OCI-LY1 (cell line): ENCODE measurements around the gene NOP16.

Experiments used
- H2AFZ ChIP-seq: fragments of 200-600 bp; sonication (generic), shearing (Covaris generic); 2 replicates; pipeline ENCODE4 v1.6.0; 2014; ENCODE audit warnings: antibody characterized with exemption, mild to moderate bottlenecking, low read length
- H3F3A ChIP-seq: fragments of 200-600 bp; sonication (generic), shearing (Covaris generic); 2 replicates; pipeline ENCODE4 v1.6.0; 2014; ENCODE audit warnings: mild to moderate bottlenecking, antibody characterized with exemption, low read length, moderate library complexity; ENCODE audit not compliant: insufficient read depth
- H3K27ac ChIP-seq: fragments of 200-600 bp; sonication (generic); 2 replicates; pipeline ENCODE4 v1.5.1; 2014; ENCODE audit warnings: low read length, mixed run types, mild to moderate bottlenecking, low read depth; ENCODE audit not compliant: poor library complexity, severe bottlenecking
- H3K27me3 ChIP-seq: fragments of 200-600 bp; sonication (generic); 2 replicates; pipeline ENCODE4 v1.6.0; 2014; ENCODE audit warnings: antibody characterized with exemption, mild to moderate bottlenecking, low read length, moderate library complexity; ENCODE audit not compliant: insufficient read depth
- H3K36me3 ChIP-seq: fragments of 200-600 bp; sonication (generic); 2 replicates; pipeline ENCODE4 v1.6.1; 2014; ENCODE audit warnings: mild to moderate bottlenecking, antibody characterized with exemption, low read length, moderate library complexity, mixed read lengths; ENCODE audit not compliant: insufficient read depth
- H3K4me1 ChIP-seq: fragments of 200-600 bp; sonication (generic); 2 replicates; pipeline ENCODE4 v1.5.1; 2014; ENCODE audit warnings: mild to moderate bottlenecking, low read length, moderate library complexity; ENCODE audit not compliant: insufficient read depth, severe bottlenecking
- H3K4me2 ChIP-seq: fragments of 200-600 bp; sonication (generic), shearing (Covaris generic); 2 replicates; pipeline ENCODE4 v1.6.1; 2014; ENCODE audit warnings: low read length
- H3K4me3 ChIP-seq: fragments of 200-600 bp; sonication (generic); 2 replicates; pipeline ENCODE4 v1.5.1; 2014; ENCODE audit warnings: low read length, low read depth, mild to moderate bottlenecking, mixed read lengths; ENCODE audit not compliant: poor library complexity, severe bottlenecking
- H3K79me2 ChIP-seq: fragments of 200-600 bp; shearing (Covaris generic); 2 replicates; pipeline ENCODE4 v1.6.1; 2016; ENCODE audit warnings: mixed run types, low read length, mixed read lengths; ENCODE audit not compliant: insufficient read depth
- H3K9ac ChIP-seq: fragments of 200-600 bp; sonication (generic), shearing (Covaris generic); 2 replicates; pipeline ENCODE4 v1.6.1; 2014; ENCODE audit warnings: mild to moderate bottlenecking, low read length, mixed read lengths
- H3K9me2 ChIP-seq: fragments of 200-600 bp; sonication (generic), shearing (Covaris generic); 2 replicates; pipeline ENCODE4 v1.6.1; 2014; ENCODE audit warnings: low read depth, mild to moderate bottlenecking, low read length, mixed read lengths
- H3K9me3 ChIP-seq: fragments of 200-600 bp; shearing (Covaris generic); 2 replicates; pipeline ENCODE4 v1.6.1; 2014; ENCODE audit warnings: low read length, mixed read lengths
- H4K20me1 ChIP-seq: fragments of 200-600 bp; sonication (generic), shearing (Covaris generic); 2 replicates; pipeline ENCODE4 v1.6.0; 2016; ENCODE audit warnings: mild to moderate bottlenecking, low read length; ENCODE audit not compliant: insufficient read depth
- EZH2 ChIP-seq: fragments of 200-600 bp; sonication (generic), shearing (Covaris generic); IDR thresholded peaks from 2 replicates; pipeline ENCODE4 v1.8.0; 2017; ENCODE audit warnings: borderline replicate concordance, mixed run types, mild to moderate bottlenecking, antibody characterized with exemption, low read length, moderate library complexity, mixed read lengths
- TF ChIP-seq, protein P1 (sequence below): fragments of 200-600 bp; sonication (generic), shearing (Covaris generic); IDR thresholded peaks from 2 replicates; pipeline ENCODE4 v1.5.1; 2017; ENCODE audit warnings: mild to moderate bottlenecking, antibody characterized with exemption, low read length, moderate library complexity, mixed read lengths

The NOP16 gene

DNA sequence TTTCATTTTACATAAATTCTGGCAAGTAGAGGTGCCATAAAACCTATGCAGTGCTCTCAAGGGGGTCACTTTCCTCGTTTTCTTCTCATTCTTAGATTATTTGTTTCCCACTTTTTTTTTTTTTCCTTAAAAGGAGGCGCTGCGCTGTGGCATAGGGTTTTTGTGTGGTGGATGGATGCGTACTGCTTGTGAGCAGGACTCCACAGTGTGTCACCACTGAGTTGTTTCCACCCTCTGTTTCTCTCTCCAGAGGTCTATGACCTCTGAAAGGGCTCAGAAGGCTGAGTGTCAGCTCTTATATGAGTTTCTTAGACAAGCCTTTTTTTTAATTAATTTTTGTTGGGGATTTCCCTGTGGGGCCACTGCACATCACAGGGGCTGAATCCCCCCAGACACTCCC lies 41.6 kb upstream of the NOP16 start:
- peak overlapping the region; percentile 66 for H2AFZ ChIP-seq
- H3K9ac ChIP-seq, result peak overlapping the region; percentile 47
- H3K4me1 ChIP-seq, result peaks cover 16% of the 10 kb centered on the region
- no peaks in the 10 kb centered on the region for H3K79me2 ChIP-seq
- peaks cover 11% of the 10 kb centered on the region; the same call in 1 of the 2 replicates for H3K9me3 ChIP-seq
- peak overlapping the region; percentile 17 for H3K4me3 ChIP-seq
- H3K9me2 ChIP-seq, result no peaks in the 10 kb centered on the region
- H3K4me2 ChIP-seq, result peak overlapping the region; percentile 25
- no peaks in the 10 kb centered on the region for H3F3A ChIP-seq
- no peaks in the 10 kb centered on the region; the same call in 1 of the 2 replicates for H3K36me3 ChIP-seq
- TF ChIP-seq, protein P1, sequence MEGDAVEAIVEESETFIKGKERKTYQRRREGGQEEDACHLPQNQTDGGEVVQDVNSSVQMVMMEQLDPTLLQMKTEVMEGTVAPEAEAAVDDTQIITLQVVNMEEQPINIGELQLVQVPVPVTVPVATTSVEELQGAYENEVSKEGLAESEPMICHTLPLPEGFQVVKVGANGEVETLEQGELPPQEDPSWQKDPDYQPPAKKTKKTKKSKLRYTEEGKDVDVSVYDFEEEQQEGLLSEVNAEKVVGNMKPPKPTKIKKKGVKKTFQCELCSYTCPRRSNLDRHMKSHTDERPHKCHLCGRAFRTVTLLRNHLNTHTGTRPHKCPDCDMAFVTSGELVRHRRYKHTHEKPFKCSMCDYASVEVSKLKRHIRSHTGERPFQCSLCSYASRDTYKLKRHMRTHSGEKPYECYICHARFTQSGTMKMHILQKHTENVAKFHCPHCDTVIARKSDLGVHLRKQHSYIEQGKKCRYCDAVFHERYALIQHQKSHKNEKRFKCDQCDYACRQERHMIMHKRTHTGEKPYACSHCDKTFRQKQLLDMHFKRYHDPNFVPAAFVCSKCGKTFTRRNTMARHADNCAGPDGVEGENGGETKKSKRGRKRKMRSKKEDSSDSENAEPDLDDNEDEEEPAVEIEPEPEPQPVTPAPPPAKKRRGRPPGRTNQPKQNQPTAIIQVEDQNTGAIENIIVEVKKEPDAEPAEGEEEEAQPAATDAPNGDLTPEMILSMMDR, result peak; percentile 60
- no peak for TF ChIP-seq EZH2
- H3K27ac ChIP-seq, result peak overlapping the region; percentile 77
- no peaks in the 10 kb centered on the region; the same call in 1 of the 2 replicates for H3K27me3 ChIP-seq
- H4K20me1 ChIP-seq, result no peaks in the 10 kb centered on the region

DNA sequence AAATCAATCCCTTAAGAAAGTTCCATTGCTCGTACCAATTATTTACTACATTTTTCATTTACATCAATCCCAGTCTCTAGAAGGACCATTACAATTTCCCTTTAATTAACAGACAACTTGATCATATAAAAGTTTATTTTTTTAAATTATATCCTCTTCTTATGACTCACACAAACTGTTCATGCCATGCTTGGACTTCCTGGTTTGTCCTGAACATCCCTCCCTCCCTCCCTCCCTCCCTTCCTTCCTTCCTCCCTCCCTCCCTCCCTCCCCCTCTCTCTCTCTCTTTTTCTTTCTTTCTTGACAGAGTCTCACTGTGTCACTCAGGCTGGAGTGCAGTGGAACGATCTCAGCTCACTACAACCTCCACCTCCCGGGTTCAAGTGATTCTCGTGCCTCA lies 39.6 kb upstream of the NOP16 start:
- Histone ChIP-seq H3K9ac (no peak overlapping the region), H2AFZ (no peak overlapping the region)

DNA sequence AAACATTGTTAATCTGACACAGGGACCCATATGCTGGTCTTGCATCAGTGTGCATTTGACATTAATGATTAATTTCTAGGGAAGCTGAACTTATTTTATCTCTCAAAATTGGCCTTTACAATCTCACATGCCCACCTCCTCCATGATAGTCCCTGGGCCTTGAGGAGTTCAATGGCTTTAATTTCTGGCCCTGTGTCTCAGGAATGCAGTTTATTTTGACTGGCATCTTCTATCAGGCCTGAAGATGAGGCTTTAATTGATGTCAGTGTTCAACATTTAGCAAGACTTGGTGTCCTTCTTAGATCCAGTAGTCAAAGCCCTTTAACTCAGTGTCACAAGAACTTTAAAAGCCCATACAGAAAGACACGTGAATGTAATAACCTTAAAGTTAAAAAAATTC lies 38.5 kb upstream of the NOP16 start:
- Histone ChIP-seq H4K20me1 (no peaks in the 10 kb centered on the region), H3K9ac (no peak overlapping the region), H3K36me3 (no peaks in the 10 kb centered on the region; the same call in 1 of the 2 replicates), H3K27ac (no peak overlapping the region), H3K79me2 (no peaks in the 10 kb centered on the region), H3K9me2 (no peaks in the 10 kb centered on the region), H2AFZ (no peak overlapping the region), H3F3A (no peaks in the 10 kb centered on the region), H3K4me1 (peaks cover 16% of the 10 kb centered on the region), H3K27me3 (no peaks in the 10 kb centered on the region; the same call in 1 of the 2 replicates), H3K4me2 (no peak overlapping the region), H3K4me3 (no peak overlapping the region), H3K9me3 (peaks cover 11% of the 10 kb centered on the region; the same call in 1 of the 2 replicates)
- TF ChIP-seq, protein P1, result no peak
- TF ChIP-seq EZH2, result no peak

More for the DNA sequence above, 39.6 kb upstream of the NOP16 start:
- H3K27me3 ChIP-seq, result no peaks in the 10 kb centered on the region; the same call in 1 of the 2 replicates
- no peaks in the 10 kb centered on the region for H4K20me1 ChIP-seq
- no peaks in the 10 kb centered on the region for H3K79me2 ChIP-seq
- H3K36me3 ChIP-seq, result no peaks in the 10 kb centered on the region; the same call in 1 of the 2 replicates
- peaks cover 11% of the 10 kb centered on the region; the same call in 1 of the 2 replicates for H3K9me3 ChIP-seq
- H3K4me1 ChIP-seq, result peaks cover 16% of the 10 kb centered on the region
- no peaks in the 10 kb centered on the region for H3K9me2 ChIP-seq
- TF ChIP-seq EZH2, result no peak
- TF ChIP-seq, protein P1, result no peak
- no peaks in the 10 kb centered on the region for H3F3A ChIP-seq
- no peak overlapping the region for H3K27ac ChIP-seq
- no peak overlapping the region for H3K4me3 ChIP-seq
- H3K4me2 ChIP-seq, result no peak overlapping the region
